Activated naive CD4-positive, alpha-beta T cell treated with anti-CD3 and anti-CD28 coated beads, Interleukin-2, amount 50 U/mL, for 16 hours (primary cell): ENCODE results near the gene SGF29.
"Not testable (repeated sequence)": the region's sequence is repeated elsewhere in the genome, so short reads cannot be mapped to it uniquely, and the experiment has no call there.

Experiments
- DNase-seq: peaks from one replicate; pipeline ENCODE4 v3.0.0-alpha.2; 2020

SGF29 gene

DNA sequence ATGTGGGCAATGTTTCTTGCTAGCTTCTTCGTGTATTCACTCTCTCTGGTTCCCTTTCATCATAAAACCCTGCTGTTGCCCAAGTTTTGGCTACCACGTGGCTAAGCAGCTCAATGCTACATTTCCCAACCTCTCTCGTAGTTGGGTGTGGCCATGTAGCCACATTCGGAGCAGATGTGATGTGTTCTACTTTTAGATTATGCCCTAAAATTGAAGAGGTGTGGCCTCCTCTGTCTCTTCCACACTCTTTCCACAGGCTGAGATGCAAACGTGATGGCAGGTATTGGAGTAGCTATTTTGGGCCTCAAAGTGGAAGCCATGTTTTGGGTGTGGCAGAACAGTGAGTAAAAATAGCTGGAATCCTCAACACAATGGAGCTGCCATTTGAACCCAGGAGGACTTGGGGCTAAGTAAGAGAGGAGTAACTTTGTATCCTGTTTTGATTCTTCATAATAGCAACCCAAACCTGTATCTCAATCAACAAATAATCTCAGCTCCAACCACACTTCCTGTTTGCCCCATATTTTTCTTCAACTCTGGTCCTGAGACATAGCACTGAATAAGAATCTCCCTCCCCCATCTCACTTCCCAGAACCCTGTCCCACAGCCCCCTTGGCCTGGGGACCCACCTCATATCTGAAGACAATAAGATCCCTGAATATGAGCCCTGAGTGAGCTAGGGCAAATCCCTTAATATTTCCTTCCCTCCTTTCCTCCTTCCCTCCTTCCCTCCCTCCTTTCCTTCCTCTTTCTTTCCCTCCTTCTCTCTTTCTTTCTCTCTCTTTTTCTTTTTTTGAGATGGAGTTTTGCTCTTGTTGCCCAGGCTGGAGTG is 19.0 kb upstream of the SGF29 start:
- no peak for DNase-seq

DNA sequence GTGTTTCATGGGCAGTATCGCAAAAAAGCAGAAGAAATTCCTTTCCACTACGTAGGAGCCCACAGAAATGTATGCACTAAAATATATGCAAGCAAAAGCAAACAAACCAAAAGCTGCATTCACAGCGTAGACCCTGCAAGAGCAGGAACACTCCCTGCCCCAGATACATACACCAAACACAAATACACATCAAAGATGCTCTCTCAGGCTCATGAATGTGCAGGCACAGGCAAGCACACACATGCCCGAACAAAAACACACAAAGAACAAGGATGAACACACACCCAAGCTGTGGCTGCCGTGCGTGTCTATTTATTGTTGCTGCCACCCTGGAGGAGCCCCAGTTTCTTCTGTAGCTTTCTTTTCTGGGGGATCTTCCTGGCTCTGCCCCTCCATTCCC is 16.6 kb upstream of the SGF29 start:
- no peak for DNase-seq

- no peak for DNase-seq
Measured at GRCh38 chr16:28537964-28538732, 15.6 kb upstream of the SGF29 start.

GRCh38 chr16:28538733-28539596 is 14.8 kb upstream of the SGF29 start, which contains the start of gene NUPR1:
NUPR1 (minus strand) TSS chr16:28538974; CDS start chr16:28538907, 67 bp downstream.
- no peak for DNase-seq

DNA sequence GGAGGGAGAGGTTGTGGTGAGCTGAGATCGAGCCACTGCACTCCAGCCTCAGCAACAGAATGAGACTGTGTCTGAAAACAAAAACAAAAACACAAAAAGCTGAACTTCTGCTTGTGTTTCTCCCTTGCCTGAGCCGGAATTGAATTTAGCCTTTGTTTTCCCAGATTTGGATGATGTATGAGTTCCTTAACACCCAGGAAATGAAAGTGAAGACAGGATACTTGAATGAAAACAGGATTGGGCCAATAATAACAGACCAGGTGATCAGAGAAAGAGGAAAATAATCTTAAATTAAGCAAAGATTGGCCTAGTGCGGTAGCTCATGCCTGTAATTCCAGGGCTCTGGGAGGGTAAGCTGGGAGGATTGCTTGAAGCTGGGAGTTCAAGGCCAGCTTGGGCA is 13.4 kb upstream of the SGF29 start:
- DNase-seq: no peak

- DNase-seq: no peak
Measured at GRCh38 chr16:28542646-28543045, 11.1 kb upstream of the SGF29 start.

DNA sequence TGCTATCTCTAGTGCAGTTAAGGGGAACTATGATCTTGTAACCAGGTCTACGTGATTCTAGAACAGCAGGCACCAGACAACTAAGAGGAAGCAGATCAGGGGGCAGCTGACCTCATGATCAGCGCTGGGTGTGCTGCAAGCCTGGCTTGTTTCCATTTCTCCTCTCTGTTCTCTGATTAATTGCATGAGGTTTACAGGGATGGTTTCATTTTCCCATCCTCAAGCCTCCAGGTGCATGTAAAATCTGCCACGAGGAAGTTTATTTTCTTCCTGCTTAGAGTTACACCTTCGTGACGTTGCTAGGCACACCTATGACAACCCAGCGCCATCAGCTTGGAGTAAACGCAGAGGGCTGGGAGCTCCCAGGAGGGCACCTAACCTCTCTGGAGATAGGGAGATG is 10.6 kb upstream of the SGF29 start:
- no peak for DNase-seq

DNA sequence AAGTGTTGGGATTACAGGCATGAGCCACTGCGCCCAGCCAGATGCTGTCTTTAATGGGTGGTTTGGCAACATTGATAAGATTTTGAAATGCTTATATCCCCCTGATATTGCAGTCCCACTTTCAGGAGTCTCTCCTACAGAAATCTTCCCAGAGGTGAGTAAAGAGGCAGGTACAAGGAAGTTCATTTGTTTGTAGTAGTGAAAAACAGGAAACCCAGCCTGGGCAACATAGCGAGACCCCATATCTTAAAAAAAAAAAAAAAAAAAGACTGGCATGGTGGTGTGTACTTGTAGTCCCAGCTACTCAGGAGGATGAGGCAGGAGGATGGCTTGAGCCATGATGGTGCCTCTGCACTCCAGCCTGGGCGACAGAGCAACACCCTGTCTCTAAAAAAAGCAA is 8.7 kb upstream of the SGF29 start:
- DNase-seq: no peak

DNA sequence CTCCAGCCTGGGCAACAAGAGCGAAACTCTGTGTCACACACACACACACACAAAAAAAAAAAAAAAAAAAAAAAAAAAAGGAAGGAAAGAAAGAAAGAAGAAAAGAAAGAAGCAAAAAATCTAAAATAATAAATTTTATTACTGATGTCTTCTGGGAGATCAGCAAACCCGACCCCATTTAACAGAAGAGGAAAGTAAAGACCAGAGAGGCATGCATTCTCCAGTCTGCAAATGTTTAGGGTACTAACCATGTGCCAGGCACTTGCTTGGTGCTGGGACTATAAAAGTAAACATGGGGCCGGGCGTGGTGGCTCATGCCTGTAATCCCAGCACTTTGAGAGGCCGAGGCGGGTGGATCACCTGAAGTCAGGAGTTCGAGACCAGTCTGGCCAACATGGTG is 7.8 kb upstream of the SGF29 start:
- not testable (repeated sequence) for DNase-seq

GRCh38 chr16:28546626-28547025 is 7.1 kb upstream of the SGF29 start:
- no peak for DNase-seq

- DNase-seq: no peak
Measured at GRCh38 chr16:28548306-28548802, 5.4 kb upstream of the SGF29 start.

DNA sequence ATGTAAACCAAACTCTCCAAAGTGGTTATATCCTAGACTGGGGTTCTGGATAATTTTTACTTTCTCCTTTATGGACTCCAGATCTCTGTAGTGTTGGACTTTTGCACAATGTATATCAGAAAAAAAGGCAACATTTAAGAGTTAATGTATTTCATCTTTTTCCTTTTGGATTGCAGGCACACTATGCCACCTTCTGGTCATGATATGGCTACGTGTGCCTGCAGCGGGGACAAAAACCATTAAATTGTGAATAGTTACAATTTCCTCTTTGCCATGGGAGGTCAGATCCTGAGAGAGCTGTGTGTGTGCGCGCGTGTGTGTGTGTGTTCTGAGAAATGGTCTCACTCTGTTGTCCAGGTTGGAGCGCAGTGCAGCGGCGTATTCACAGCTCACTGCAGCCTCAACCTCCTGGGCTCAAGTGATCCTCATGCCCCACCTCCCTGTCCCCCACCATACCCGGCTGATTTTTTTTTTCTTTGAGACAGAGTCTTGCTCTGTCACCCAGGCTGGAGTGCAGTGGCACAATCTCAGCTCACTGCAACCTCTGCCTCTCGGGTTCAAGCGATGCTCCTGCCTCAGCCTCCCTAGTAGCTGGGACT is 4.3 kb upstream of the SGF29 start:
- DNase-seq: no peak

GRCh38 chr16:28554634-28555423 is 1.1 kb downstream of the SGF29 start:
- DNase-seq: no peak

DNA sequence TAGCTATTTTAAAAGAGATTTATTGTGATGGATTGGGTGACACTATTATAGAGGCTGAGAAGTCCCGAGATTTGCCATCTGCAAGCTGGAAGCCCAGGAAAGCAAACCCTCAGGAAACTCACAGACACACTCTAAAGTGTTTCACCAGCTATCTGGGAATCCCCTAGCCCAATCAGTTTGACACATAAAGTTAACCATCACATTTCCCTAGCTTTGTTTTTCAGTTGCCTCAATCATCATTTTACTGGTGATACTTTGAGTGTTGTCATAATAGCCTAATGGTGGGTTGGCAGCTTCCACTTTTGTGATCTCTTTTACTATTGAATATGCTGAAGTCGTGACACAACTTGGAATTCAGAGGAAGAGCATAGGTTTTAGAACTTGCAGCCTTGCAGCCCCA is 1.8 kb downstream of the SGF29 start:
- no peak for DNase-seq

DNA sequence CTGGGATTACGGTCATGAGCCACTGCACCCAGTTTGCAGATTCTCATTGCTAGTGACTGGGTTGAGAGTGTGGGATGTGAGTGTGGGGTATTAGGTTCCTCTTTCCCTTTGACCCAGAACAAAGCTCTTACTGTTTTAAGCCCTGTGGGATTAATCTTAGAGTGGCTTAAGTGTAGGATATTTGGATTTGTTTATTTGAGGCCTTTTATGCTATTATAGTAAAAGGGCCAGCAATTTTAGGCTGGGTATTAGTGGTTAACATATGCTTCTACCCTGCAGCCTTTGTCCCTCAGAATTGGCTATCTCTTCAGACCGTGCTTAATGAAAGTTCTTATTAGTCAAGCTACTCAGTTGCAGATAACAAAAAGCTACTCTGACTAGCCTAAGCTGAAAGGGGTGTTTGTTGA is 3.2 kb downstream of the SGF29 start:
- no peak for DNase-seq

DNA sequence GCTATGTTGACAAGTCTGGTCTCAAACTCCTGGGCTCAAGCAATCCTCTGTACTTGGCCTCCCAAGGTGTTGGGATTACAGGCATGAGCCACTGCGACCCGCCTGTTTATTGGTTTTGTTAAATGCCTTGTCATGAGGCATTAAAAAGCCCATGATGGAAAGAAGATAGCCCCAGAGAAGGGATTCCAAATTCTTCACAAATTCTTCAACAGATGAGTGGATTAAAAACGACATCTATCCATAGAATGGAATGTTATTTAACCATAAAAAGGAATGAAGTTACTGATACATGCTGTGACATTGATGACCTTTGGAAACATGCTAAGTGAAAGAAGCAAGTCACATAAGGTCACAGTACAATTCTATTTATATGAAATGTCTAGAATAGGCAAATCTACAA is 4.7 kb downstream of the SGF29 start:
- no peak for DNase-seq

DNA sequence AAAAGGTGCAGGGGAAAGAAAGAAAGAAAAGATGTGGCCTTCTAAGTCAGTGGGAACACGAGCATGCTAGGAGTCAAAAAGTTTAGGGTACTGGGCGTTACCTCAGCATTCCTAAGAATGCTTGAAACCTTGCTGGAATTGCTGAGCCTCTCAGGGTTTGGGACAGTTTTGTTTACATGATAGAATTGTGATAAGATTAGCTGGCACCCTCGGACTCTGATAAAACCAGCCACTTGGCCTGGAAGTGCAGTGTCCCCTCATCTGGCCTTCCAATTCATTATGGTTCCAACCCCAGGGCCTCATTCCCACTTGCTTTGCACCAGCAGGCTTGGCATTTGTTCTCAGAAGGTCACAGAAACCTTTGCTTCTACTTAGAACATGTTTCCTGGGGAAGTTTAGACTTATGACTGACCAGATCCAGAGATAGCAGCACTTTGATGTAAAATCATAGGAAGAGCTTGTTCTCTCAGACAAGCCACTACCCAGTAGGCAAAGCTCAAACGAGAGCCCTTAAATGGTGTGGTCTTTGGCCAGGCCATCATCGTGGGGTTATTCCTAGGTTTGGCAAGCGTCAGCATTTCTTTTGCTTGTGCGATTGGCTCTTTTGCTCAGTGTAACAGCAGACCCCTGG is 8.0 kb downstream of the SGF29 start:
- no peak for DNase-seq

DNA sequence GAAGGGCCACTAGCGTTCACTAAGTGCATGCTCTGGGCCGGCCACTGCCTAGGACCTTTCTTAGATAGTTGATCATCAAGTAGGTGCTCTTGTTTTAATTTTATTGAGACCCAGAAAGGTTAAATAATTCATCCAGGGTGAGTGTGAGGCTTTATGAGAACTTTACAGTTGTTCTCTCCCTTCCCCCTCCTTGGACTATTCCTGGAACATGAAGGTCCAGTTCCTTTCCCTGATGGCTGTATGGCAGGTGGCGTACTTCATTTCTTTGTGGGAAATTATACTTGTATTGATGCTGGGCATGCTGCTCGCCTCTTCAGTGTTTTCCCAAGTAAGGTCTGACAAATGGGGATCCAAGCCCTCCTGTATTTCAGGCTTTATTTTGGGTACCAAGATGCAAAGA is 8.5 kb downstream of the SGF29 start:
- DNase-seq: no peak

DNA sequence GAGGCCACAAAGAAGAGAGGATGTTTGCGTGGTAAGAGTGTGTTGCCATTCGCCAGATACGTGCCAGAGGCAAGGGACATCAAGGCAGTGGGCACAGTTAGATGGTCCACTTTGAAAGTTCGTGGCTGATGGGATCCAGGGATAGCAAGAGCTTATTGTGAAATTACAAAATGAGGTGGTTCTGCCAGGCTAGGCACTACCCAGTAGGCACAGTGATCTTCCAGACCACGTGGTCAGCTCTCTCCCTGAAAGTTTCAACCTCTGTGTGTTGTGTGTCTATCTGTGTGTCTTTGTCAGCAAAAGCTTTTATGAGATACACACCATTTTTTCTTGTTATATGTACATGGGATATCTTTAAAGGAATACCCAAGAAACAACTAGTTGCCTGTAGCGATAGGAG is 9.5 kb downstream of the SGF29 start:
- DNase-seq: no peak

DNA sequence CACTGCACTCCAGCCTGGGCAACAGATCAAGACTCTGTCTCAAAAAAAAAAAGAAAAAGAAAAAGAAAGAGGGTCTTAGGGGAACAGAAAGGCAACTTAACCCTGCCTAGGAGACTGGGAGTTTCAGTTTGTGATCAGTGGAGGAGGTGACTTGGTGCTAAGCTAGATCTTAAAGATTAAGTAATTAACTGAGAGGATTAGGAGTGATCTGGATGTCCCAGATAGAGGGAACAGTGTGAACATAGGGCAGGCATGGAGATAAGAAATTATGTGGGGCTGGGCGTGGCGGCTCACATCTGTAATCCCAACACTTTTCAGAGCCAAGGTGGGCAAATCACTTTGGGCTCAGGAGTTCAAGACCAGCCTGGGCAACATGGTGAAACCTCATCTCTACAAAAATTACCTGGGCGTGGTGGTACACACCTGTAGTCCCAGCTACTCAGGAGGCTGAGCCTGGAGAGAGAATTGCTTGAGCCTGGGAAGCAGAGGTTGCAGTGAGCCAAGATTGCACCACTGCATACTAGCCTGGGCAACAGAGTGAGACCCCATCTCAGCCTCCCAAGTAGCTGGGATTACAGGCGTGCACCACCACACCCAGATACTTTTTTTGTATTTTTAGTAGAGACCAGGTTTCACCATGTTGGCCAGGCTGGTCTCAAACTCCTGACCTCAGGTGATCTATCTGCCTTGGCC is 12.7 kb downstream of the SGF29 start:
- not testable (repeated sequence) for DNase-seq

DNA sequence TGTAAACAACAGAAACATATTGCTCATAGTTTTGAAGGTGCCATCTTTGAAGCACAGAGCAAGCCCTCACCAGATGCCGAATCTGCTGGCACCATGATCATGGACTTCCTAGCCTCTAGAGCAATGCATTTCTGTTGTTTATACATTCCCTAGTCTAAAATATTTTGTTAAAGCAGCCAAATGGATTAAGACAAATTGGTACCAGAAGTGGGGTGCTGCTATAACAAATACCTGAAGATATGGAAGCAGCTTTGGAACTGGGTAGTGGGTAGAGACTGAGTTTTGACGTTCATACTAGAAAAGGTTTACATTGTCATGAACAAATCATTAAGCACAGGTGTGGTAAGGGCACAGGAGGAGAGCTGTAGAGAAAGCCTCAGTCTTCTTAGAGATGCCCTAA is 13.6 kb downstream of the SGF29 start:
- DNase-seq: no peak
